LNCAP (cell line): ENCODE results near the gene OLFML2A.

ENCODE experiments used
- CTCF ChIP-seq: fragments of 450-650 bp; IDR thresholded peaks from 2 replicates; pipeline ENCODE4 v1.5.1; 2017; ENCODE audit warnings: mild to moderate bottlenecking

The OLFML2A gene

GRCh38 chr9:124815601-124816000 lies 38.7 kb downstream of the OLFML2A start:
- no peak for TF ChIP-seq CTCF

GRCh38 chr9:124818431-124819281 lies 41.7 kb downstream of the OLFML2A start:
- TF ChIP-seq CTCF, result no peak

- no peak for TF ChIP-seq CTCF
Observed at GRCh38 chr9:124820698-124821623, 44.0 kb downstream of the OLFML2A start.

- no peak for TF ChIP-seq CTCF
Observed at GRCh38 chr9:124828489-124829333, 51.8 kb downstream of the OLFML2A start.

GRCh38 chr9:124829334-124829669 lies 52.4 kb downstream of the OLFML2A start:
- TF ChIP-seq CTCF, result no peak

- no peak for TF ChIP-seq CTCF
Observed at GRCh38 chr9:124830593-124830992, 53.7 kb downstream of the OLFML2A start.
